Mesenchymal stem cell (in vitro differentiated cells and primary cell): ENCODE data around the gene CLEC16A.

ENCODE experiments used
- DNase-seq: peaks from one replicate; pipeline ENCODE4 v3.0.0-alpha.2; 2013
- H2AFZ ChIP-seq: one replicate; pipeline ENCODE4 v1.6.1; 2013; ENCODE audit warnings: low read depth, mild to moderate bottlenecking, control low read depth, inconsistent platforms, low read length, moderate library complexity
- H2AK5ac ChIP-seq: 2 replicates; pipeline ENCODE4 v1.6.1; 2013; ENCODE audit warnings: low read length, moderate library complexity, mild to moderate bottlenecking, inconsistent platforms; ENCODE audit not compliant: severe bottlenecking
- H2BK120ac ChIP-seq: one replicate; pipeline ENCODE4 v1.6.1; 2013; ENCODE audit warnings: low read depth, mild to moderate bottlenecking, inconsistent platforms, low read length, moderate library complexity
- H2BK12ac ChIP-seq, 2 experiments: one replicate each; pipeline ENCODE4 v1.6.1; 2013; ENCODE audit warnings: inconsistent platforms in 2 of 2, low read length in 2 of 2, mild to moderate bottlenecking in 2 of 2, moderate library complexity in 2 of 2, control low read depth in 1 of 2
- H2BK15ac ChIP-seq: one replicate; pipeline ENCODE4 v1.6.1; 2013; ENCODE audit warnings: mild to moderate bottlenecking, low read depth, inconsistent platforms; ENCODE audit not compliant: poor library complexity, severe bottlenecking
- H2BK5ac ChIP-seq: 2 replicates; pipeline ENCODE4 v1.6.1; 2013; ENCODE audit warnings: low read depth, mild to moderate bottlenecking, low read length, control low read depth, inconsistent platforms; ENCODE audit not compliant: poor library complexity, severe bottlenecking
- H3K14ac ChIP-seq, 2 experiments: one replicate each; pipeline ENCODE4 v1.6.1; 2013; ENCODE audit warnings: inconsistent platforms in 2 of 2, low read length in 2 of 2, control low read depth in 1 of 2, mild to moderate bottlenecking in 1 of 2, moderate library complexity in 1 of 2
- H3K18ac ChIP-seq, 2 experiments: one replicate each; pipeline ENCODE4 v1.6.1; 2013; ENCODE audit warnings: inconsistent platforms in 2 of 2, low read length in 2 of 2, control low read depth in 1 of 2, low read depth in 1 of 2, mild to moderate bottlenecking in 1 of 2
- H3K23ac ChIP-seq, 2 experiments: one replicate each; pipeline ENCODE4 v1.6.1; 2013; ENCODE audit warnings: inconsistent platforms in 2 of 2, low read length in 2 of 2, mild to moderate bottlenecking in 2 of 2, moderate library complexity in 2 of 2, control low read depth in 1 of 2
- H3K27ac ChIP-seq: 2 replicates; pipeline ENCODE4 v1.5.1; 2013; ENCODE audit warnings: mild to moderate bottlenecking, moderate library complexity, low read length, control low read depth, inconsistent platforms; ENCODE audit not compliant: poor library complexity, severe bottlenecking
- H3K27me3 ChIP-seq, 2 experiments: 2 replicates each; pipeline versions ENCODE4 v1.6.1 to v1.7.0; 2013; ENCODE audit warnings: low read length in 2 of 2, mild to moderate bottlenecking in 2 of 2, moderate library complexity in 2 of 2, control low read depth in 1 of 2, inconsistent platforms in 1 of 2; ENCODE audit not compliant: control insufficient read depth in 1 of 2, insufficient read depth in 1 of 2
- H3K36me3 ChIP-seq, 2 experiments: 2 replicates each; pipeline versions ENCODE4 v1.6.1 to v1.7.0; 2013; ENCODE audit warnings: low read length in 2 of 2, control low read depth in 1 of 2, inconsistent platforms in 1 of 2, low read depth in 1 of 2, mild to moderate bottlenecking in 1 of 2; ENCODE audit not compliant: insufficient read depth in 2 of 2, control insufficient read depth in 1 of 2
- H3K4ac ChIP-seq, 2 experiments: one replicate each; pipeline ENCODE4 v1.6.1; 2013; ENCODE audit warnings: inconsistent platforms in 2 of 2, low read length in 2 of 2, mild to moderate bottlenecking in 2 of 2, moderate library complexity in 2 of 2, control low read depth in 1 of 2, low read depth in 1 of 2
- H3K4me1 ChIP-seq: 2 replicates; pipeline ENCODE4 v1.6.1; 2013; ENCODE audit warnings: low read depth, low read length, control low read depth; ENCODE audit not compliant: control insufficient read depth, insufficient read depth
- H3K4me2 ChIP-seq: 2 replicates; pipeline ENCODE4 v1.6.1; 2013; ENCODE audit warnings: low read length, mild to moderate bottlenecking, inconsistent platforms; ENCODE audit not compliant: poor library complexity, severe bottlenecking
- H3K4me3 ChIP-seq, 2 experiments: 2 replicates each; pipeline versions ENCODE4 v1.5.1 to v1.7.0; 2013; ENCODE audit warnings: low read length in 2 of 2, mild to moderate bottlenecking in 2 of 2, control low read depth in 1 of 2, low read depth in 1 of 2; ENCODE audit not compliant: insufficient read depth in 1 of 2
- H3K79me1 ChIP-seq: replicated peaks from 2 replicates; pipeline ENCODE4 v1.6.1; 2013; ENCODE audit warnings: mild to moderate bottlenecking, control low read depth, low read length, inconsistent platforms; ENCODE audit not compliant: poor library complexity, severe bottlenecking
- H3K9ac ChIP-seq: 2 replicates; pipeline ENCODE4 v1.7.0; 2013; ENCODE audit warnings: mild to moderate bottlenecking, low read length, moderate library complexity
- H3K9me3 ChIP-seq: 2 replicates; pipeline ENCODE4 v1.7.0; 2013; ENCODE audit warnings: mild to moderate bottlenecking, low read length; ENCODE audit not compliant: control insufficient read depth
- H4K8ac ChIP-seq: one replicate; pipeline ENCODE4 v1.6.1; 2013; ENCODE audit warnings: inconsistent platforms, mild to moderate bottlenecking, low read length, moderate library complexity
- H4K91ac ChIP-seq: one replicate; pipeline ENCODE4 v1.6.1; 2013; ENCODE audit warnings: mild to moderate bottlenecking, low read length, inconsistent platforms
- WGBS: methylation state at CpG from one replicate; pipeline ENCODE4 v1.1.7; 2013; ENCODE audit warnings: mixed read lengths; 5-methylcytosine and 5-hydroxymethylcytosine counted together

CLEC16A gene

DNA sequence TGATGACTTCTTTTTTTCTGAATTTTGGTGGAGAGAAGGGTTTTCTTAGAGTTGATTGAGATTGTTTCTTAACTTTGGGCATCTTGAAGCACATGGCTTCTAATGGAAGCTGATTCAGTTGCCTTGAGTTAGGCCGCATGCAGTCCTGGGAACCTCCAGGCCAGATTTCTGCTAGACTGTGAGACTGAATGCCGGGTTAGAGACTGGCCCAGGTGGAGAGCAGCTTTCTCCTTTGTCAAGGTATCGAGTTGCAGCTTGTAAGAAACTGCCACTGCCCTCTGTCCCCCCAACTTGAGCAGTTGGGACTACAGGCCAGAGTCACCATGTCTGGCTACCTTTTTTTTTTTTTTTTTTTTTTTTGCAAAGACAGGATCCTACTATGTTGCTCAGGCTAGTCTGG is 77.6 kb downstream of the CLEC16A start:
- no peak overlapping the region for H3K9ac ChIP-seq
- H2AFZ ChIP-seq, result no peak overlapping the region
- no peaks in the 10 kb centered on the region for H3K27me3 ChIP-seq
- H3K4me2 ChIP-seq, result no peak overlapping the region
- H3K14ac ChIP-seq, result no peak overlapping the region
- H2BK12ac ChIP-seq, result no peak overlapping the region
- H3K4ac ChIP-seq, result no peak overlapping the region
- H2BK5ac ChIP-seq, result no peak overlapping the region
- H2BK15ac ChIP-seq, result no peak overlapping the region
- peaks cover 5% of the 10 kb centered on the region for H3K79me1 ChIP-seq
- peaks cover 19% of the 10 kb centered on the region for H3K9me3 ChIP-seq
- H2AK5ac ChIP-seq, result no peak overlapping the region
- no peak overlapping the region for H4K91ac ChIP-seq
- H3K27ac ChIP-seq, result no peak overlapping the region
- no peak overlapping the region for H3K23ac ChIP-seq
- H3K4me1 ChIP-seq, result peaks cover 3% of the 10 kb centered on the region
- H2BK120ac ChIP-seq, result no peak overlapping the region
- H3K18ac ChIP-seq, result no peak overlapping the region
- peaks cover 29 to 30% of the 10 kb centered on the region in 2 experiments for H3K36me3 ChIP-seq
- peak overlapping the region; percentile 54 for H4K8ac ChIP-seq
- DNase-seq, result no peak
- H3K4me3 ChIP-seq, result no peak overlapping the region
- WGBS, result 95% methylated on average over 3 of the region's 3 CpGs

DNA sequence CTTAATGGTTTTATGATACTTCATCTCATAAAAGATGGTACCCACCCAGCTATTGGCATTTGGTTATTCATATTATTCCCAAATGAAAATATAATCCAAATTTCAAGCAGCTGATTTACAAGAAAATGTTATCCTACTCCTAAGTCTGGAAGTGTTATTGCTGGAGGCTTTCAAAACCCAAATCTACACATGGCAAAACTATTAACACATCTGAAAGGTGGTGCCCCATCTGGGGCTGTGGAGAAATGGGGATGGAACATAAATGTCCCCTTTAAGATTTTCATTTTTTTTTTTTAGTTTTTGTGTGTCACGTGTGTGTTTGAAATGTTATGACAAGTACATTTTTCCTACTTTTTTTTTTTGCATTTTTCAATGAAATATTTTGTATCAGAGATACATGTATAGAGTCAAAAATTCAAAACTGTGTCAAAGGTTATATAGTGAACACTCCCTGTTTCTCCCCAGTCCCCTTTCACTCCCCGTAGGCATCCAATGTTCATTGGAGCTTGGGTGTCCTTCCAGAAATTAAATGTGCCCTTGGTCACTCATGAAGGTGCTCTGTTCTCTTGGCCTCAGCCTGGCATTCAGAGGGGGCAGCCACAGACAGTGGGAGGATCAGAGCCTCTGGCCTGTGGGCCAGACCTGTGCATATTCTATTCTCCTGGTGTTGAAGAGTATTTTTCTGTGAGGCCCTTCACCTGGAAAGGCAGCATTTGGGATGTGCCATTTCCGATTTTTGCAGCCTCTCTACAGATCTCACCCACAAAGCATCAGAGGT is 79.1 kb downstream of the CLEC16A start:
- Histone ChIP-seq H2BK5ac (no peak overlapping the region), H3K14ac (no peak overlapping the region), H3K9me3 (peaks cover 24% of the 10 kb centered on the region), H3K27me3 (no peaks in the 10 kb centered on the region), H3K36me3 (peaks cover 35 to 38% of the 10 kb centered on the region in 2 experiments), H3K27ac (no peak overlapping the region), H2BK15ac (no peak overlapping the region), H2AFZ (no peak overlapping the region), H3K4me3 (no peak overlapping the region), H3K4ac (no peak overlapping the region), H3K4me2 (no peak overlapping the region), H2AK5ac (no peak overlapping the region), H4K8ac (no peak overlapping the region), H3K18ac (no peak overlapping the region), H3K23ac (no peak overlapping the region), H2BK12ac (no peak overlapping the region), H3K79me1 (peaks cover 5% of the 10 kb centered on the region), H4K91ac (no peak overlapping the region), H2BK120ac (peak overlapping the region; percentile 15), H3K9ac (no peak overlapping the region), H3K4me1 (peaks cover 3% of the 10 kb centered on the region)
- 97% methylated on average over 2 of the region's 3 CpGs for WGBS
- DNase-seq, result no peak

DNA sequence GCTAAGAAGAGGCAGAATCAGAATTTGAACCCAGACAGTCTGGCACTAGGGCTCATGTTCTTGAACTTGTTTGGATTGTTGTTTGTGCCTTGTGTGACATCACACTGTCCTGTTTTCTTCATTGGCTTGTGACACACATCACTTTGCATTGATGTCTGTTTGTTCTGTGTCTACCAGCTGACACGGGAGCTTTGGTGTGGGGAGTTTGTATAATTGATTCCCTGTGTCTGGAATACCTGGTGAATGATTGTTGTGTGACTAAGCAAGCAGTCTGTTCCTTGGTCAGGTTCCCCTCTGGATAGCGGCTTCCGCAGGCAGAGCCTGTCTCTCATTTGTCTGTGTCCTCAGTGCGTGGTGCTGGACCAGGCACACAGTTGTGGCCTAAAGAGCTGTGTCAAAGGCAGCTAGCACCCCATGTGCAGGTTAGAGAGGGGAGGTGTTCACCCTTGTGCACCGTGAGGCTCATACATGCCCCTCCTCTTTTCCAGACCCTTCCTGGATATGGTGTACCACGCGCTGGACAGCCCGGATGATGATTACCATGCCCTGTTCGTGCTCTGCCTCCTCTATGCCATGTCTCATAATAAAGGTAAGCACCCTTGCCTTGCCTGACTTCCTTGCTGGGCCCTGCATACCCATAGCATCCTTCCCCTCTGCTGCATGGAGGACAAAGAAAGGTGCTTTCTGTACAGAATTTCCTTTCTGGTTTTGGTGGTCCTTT is 80.1 kb downstream of the CLEC16A start:
- H3K4me3 ChIP-seq, result no peak overlapping the region
- peak overlapping the region in 1 of 2 experiments; percentile 12 for H3K4ac ChIP-seq
- H3K27me3 ChIP-seq, result no peaks in the 10 kb centered on the region
- H3K4me1 ChIP-seq, result peaks cover 3% of the 10 kb centered on the region
- no peak overlapping the region for H4K8ac ChIP-seq
- H2BK5ac ChIP-seq, result no peak overlapping the region
- peak overlapping the region in 1 of 2 experiments; percentile 75 for H2BK12ac ChIP-seq
- peaks cover 31% of the 10 kb centered on the region for H3K9me3 ChIP-seq
- H2AK5ac ChIP-seq, result no peak overlapping the region
- H2AFZ ChIP-seq, result no peak overlapping the region
- no peak for DNase-seq
- no peak overlapping the region for H3K9ac ChIP-seq
- H3K79me1 ChIP-seq, result peaks cover 7% of the 10 kb centered on the region
- H3K4me2 ChIP-seq, result no peak overlapping the region
- H3K18ac ChIP-seq, result peak overlapping the region in 1 of 2 experiments; percentile 55
- H3K23ac ChIP-seq, result peak overlapping the region in 1 of 2 experiments; percentile 41
- 90% methylated on average over 8 of the region's 9 CpGs for WGBS
- peak overlapping the region in 1 of 2 experiments; percentile 57 for H3K14ac ChIP-seq
- no peak overlapping the region for H2BK120ac ChIP-seq
- H3K27ac ChIP-seq, result no peak overlapping the region
- peaks cover 43% of the 10 kb centered on the region in 2 experiments for H3K36me3 ChIP-seq
- H4K91ac ChIP-seq, result peak overlapping the region; percentile 55
- no peak overlapping the region for H2BK15ac ChIP-seq

DNA sequence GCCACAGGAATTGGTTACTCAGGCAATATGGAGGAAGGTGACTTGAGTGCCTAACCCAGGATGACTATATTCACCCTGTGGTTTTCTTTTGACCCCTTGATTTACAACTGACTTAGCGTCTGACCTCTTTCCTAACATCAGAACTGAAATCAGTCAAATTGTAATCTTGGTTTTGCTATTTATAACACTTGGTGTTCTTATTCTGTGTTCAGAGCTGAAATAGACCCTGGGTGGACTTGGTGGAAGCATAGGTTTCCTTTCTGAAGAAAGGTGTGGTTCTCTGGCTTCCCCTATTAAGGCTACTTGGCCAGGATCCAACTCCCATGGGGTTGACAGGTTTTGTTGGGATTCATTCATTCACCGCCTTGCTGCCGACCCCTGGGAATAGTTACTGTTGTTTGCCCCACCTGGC is 80.8 kb downstream of the CLEC16A start:
- Histone ChIP-seq H3K36me3 (peaks cover 41 to 48% of the 10 kb centered on the region in 2 experiments), H2BK120ac (no peak overlapping the region), H2AK5ac (no peak overlapping the region), H3K27ac (no peak overlapping the region), H3K23ac (no peak overlapping the region), H3K4me2 (no peak overlapping the region), H2BK12ac (no peak overlapping the region), H3K9me3 (peaks cover 31% of the 10 kb centered on the region), H3K14ac (no peak overlapping the region), H3K79me1 (peaks cover 7% of the 10 kb centered on the region), H2BK15ac (no peak overlapping the region), H4K8ac (no peak overlapping the region), H3K18ac (no peak overlapping the region), H3K27me3 (no peaks in the 10 kb centered on the region), H2AFZ (no peak overlapping the region), H3K4me1 (peaks cover 3% of the 10 kb centered on the region), H3K9ac (no peak overlapping the region), H2BK5ac (no peak overlapping the region), H4K91ac (no peak overlapping the region), H3K4me3 (no peak overlapping the region), H3K4ac (no peak overlapping the region)
- WGBS, result 100% methylated on average over 2 of the region's 3 CpGs
- peak; percentile 17 for DNase-seq
